ENCODE results near the gene STT3A. TPM values are rescaled to one million over a fixed set of nuclear protein-coding genes. Genes with fewer than 3 reads are reported as not detected.

Gene STT3A
- polyA plus RNA-seq, 1 donor (not counting 4 experiments of a cell fraction or from before 2014, with no cell fraction given) = 183 TPM

DNA sequence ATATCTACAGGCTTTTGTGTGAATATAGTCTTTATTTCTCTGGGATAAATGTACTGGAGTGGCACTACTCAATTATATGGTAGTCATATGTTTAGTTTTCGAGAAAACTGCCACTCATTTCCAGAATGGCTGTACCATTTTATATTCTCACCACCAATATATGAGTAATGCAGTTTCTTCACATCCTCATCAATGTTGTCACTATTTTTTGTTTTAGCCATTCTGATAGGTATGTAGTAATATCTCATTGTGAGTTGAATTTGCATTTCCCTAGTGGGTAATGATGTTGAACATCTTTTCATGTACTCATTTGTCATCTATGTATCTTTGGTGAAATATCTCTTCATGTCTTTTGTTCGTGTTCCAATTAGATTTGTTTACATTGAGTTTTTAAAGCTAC lies 70.0 kb downstream of the STT3A start:
- H3K4me3 ChIP-seq (ENCODE audit: control insufficient read depth in 2 of 3, extremely low read depth in 1 of 3, insufficient read depth in 2 of 3, low read depth in 1 of 3, low read length in 3 of 3) = no peak overlapping the region
- no peaks in the 10 kb centered on the region for H3K79me2 ChIP-seq (ENCODE audit: control insufficient read depth, insufficient read depth, low read length)
- no peaks in the 10 kb centered on the region for H3K9me1 ChIP-seq (ENCODE audit: control insufficient read depth, extremely low read depth, insufficient read depth, low read length)
- H2AFZ ChIP-seq (ENCODE audit: control insufficient read depth, low read length) = no peak overlapping the region
- dilution Hi-C loops (cut with MboI; ENCODE audit: extremely low pct_ligation_motif_present, low sequenced_read_pairs) = no loop called here
- H3K4me2 ChIP-seq (ENCODE audit: control insufficient read depth, extremely low read depth, insufficient read depth, low read depth, low read length) = no peak overlapping the region
- H3K36me3 ChIP-seq (ENCODE audit: control insufficient read depth in 2 of 2, extremely low read depth in 1 of 2, insufficient read depth in 2 of 2, low read length in 2 of 2) = peaks cover 0 to 4% of the 10 kb centered on the region in 2 experiments
- TF ChIP-seq, protein P1, sequence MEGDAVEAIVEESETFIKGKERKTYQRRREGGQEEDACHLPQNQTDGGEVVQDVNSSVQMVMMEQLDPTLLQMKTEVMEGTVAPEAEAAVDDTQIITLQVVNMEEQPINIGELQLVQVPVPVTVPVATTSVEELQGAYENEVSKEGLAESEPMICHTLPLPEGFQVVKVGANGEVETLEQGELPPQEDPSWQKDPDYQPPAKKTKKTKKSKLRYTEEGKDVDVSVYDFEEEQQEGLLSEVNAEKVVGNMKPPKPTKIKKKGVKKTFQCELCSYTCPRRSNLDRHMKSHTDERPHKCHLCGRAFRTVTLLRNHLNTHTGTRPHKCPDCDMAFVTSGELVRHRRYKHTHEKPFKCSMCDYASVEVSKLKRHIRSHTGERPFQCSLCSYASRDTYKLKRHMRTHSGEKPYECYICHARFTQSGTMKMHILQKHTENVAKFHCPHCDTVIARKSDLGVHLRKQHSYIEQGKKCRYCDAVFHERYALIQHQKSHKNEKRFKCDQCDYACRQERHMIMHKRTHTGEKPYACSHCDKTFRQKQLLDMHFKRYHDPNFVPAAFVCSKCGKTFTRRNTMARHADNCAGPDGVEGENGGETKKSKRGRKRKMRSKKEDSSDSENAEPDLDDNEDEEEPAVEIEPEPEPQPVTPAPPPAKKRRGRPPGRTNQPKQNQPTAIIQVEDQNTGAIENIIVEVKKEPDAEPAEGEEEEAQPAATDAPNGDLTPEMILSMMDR (optimal IDR thresholded peaks at IDR 0.05 in 1 of 3, IDR thresholded peaks at IDR 0.05 in 1 of 3, conservative IDR thresholded peaks at IDR 0.05 in 1 of 3; ENCODE audit: extremely low read depth in 1 of 3, insufficient read depth in 2 of 3, low read length in 3 of 3) = no peak
- TF ChIP-seq EZH2 (IDR thresholded peaks at IDR 0.05; ENCODE audit: low read length) = no peak
- no peak overlapping the region for H3K27ac ChIP-seq (ENCODE audit: control insufficient read depth, insufficient read depth, low read length)
- no peaks in the 10 kb centered on the region for H3K4me1 ChIP-seq (ENCODE audit: control insufficient read depth, extremely low read depth, insufficient read depth, low read length)
- DNase-seq (ENCODE audit: low read depth, low spot score) = no peak
- H3K9me3 ChIP-seq (ENCODE audit: control insufficient read depth, low read depth, low read length) = no peaks in the 10 kb centered on the region
- no peak overlapping the region for H3K9ac ChIP-seq (ENCODE audit: control insufficient read depth, extremely low read depth, insufficient read depth, low read length)
- H4K20me1 ChIP-seq (ENCODE audit: control insufficient read depth, extremely low read depth, insufficient read depth, low read length) = no peaks in the 10 kb centered on the region
- FAIRE-seq = no peak
- no peaks in the 10 kb centered on the region for H3K27me3 ChIP-seq (ENCODE audit: control insufficient read depth, extremely low read depth, insufficient read depth, low read length)

DNA sequence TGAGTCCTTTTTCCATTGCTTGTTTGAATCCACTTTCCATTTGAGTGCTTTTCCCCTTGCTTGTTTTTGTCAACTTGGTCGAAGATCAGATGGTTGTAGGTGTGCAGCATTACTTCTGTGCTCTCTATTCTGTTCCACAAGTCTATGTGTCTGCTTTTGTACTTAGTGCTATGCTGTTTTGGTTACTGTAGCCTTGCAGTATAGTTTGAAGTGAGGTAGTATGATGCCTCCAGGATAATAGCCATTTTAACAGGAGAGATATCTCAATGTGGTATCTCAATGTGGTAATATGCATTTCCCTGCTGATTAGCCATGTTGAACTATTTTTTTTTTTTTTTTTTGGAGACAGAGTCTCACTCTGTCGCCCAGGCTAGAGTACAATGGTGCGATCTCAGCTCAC lies 71.3 kb downstream of the STT3A start:
- Histone ChIP-seq H2AFZ (ENCODE audit: control insufficient read depth, low read length) (no peak overlapping the region), H4K20me1 (ENCODE audit: control insufficient read depth, extremely low read depth, insufficient read depth, low read length) (no peaks in the 10 kb centered on the region), H3K79me2 (ENCODE audit: control insufficient read depth, insufficient read depth, low read length) (no peaks in the 10 kb centered on the region), H3K27me3 (ENCODE audit: control insufficient read depth, extremely low read depth, insufficient read depth, low read length) (no peaks in the 10 kb centered on the region), H3K27ac (ENCODE audit: control insufficient read depth, insufficient read depth, low read length) (no peak overlapping the region), H3K9me1 (ENCODE audit: control insufficient read depth, extremely low read depth, insufficient read depth, low read length) (no peaks in the 10 kb centered on the region), H3K4me2 (ENCODE audit: control insufficient read depth, extremely low read depth, insufficient read depth, low read depth, low read length) (no peak overlapping the region), H3K4me1 (ENCODE audit: control insufficient read depth, extremely low read depth, insufficient read depth, low read length) (no peaks in the 10 kb centered on the region), H3K9ac (ENCODE audit: control insufficient read depth, extremely low read depth, insufficient read depth, low read length) (no peak overlapping the region), H3K36me3 (ENCODE audit: control insufficient read depth in 2 of 2, extremely low read depth in 1 of 2, insufficient read depth in 2 of 2, low read length in 2 of 2) (peaks cover 0 to 4% of the 10 kb centered on the region in 2 experiments), H3K9me3 (ENCODE audit: control insufficient read depth, low read depth, low read length) (no peaks in the 10 kb centered on the region), H3K4me3 (ENCODE audit: control insufficient read depth in 2 of 3, extremely low read depth in 1 of 3, insufficient read depth in 2 of 3, low read depth in 1 of 3, low read length in 3 of 3) (no peak overlapping the region)
- dilution Hi-C loops (cut with MboI; ENCODE audit: extremely low pct_ligation_motif_present, low sequenced_read_pairs) = no loop called here
- no peak for FAIRE-seq
- no peak for DNase-seq (ENCODE audit: low read depth, low spot score)
- no peak for TF ChIP-seq EZH2 (IDR thresholded peaks at IDR 0.05; ENCODE audit: low read length)
- TF ChIP-seq, protein P1 (optimal IDR thresholded peaks at IDR 0.05 in 1 of 3, IDR thresholded peaks at IDR 0.05 in 1 of 3, conservative IDR thresholded peaks at IDR 0.05 in 1 of 3; ENCODE audit: extremely low read depth in 1 of 3, insufficient read depth in 2 of 3, low read length in 3 of 3) = no peak
